ENCODE measurements around the gene WDR1.

DNA sequence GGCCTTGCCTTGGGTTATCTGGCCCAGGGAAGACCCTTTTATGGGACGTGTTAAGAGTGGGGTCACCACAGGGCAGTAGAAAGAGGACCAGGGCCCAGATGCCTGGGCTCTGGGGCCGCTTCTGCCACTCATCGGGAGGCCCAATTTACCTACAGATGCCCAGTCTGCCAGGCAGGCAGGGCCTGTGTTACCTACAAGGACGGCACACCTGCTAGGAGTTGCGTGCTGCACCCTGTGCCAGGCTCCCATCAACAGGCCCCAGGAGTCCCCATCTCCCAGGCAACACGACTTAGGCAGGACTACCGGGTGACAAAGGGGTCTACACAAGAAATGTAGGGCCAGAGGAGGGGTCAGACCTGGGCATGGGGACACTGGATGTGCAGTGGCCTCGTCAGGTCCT, 34.6 kb downstream of the WDR1 start:
- TF ChIP-seq, protein P1, sequence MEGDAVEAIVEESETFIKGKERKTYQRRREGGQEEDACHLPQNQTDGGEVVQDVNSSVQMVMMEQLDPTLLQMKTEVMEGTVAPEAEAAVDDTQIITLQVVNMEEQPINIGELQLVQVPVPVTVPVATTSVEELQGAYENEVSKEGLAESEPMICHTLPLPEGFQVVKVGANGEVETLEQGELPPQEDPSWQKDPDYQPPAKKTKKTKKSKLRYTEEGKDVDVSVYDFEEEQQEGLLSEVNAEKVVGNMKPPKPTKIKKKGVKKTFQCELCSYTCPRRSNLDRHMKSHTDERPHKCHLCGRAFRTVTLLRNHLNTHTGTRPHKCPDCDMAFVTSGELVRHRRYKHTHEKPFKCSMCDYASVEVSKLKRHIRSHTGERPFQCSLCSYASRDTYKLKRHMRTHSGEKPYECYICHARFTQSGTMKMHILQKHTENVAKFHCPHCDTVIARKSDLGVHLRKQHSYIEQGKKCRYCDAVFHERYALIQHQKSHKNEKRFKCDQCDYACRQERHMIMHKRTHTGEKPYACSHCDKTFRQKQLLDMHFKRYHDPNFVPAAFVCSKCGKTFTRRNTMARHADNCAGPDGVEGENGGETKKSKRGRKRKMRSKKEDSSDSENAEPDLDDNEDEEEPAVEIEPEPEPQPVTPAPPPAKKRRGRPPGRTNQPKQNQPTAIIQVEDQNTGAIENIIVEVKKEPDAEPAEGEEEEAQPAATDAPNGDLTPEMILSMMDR (IDR thresholded peaks at IDR 0.05): no peak
- TF ChIP-seq EP300 (IDR thresholded peaks at IDR 0.05) (no peak), POLR2AphosphoS5 (IDR thresholded peaks at IDR 0.05) (no peak), POLR2A (IDR thresholded peaks at IDR 0.05) (no peak)

Data from upper lobe of left lung (tissue), 4 donors.